Measurements from ENCODE around the gene TSHR.

GRCh38 chr14:81031488-81031887 is 76.1 kb downstream of the TSHR start:
- TF ChIP-seq POLR2A (IDR thresholded peaks at IDR 0.05) = no peak
- no peak for TF ChIP-seq POLR2AphosphoS5 (IDR thresholded peaks at IDR 0.05)
- TF ChIP-seq CTCF (IDR thresholded peaks at IDR 0.05) = no peak

All from suprapubic skin (tissue), 4 donors.